ENCODE results near the gene DMWD.

DMWD gene, protein sequence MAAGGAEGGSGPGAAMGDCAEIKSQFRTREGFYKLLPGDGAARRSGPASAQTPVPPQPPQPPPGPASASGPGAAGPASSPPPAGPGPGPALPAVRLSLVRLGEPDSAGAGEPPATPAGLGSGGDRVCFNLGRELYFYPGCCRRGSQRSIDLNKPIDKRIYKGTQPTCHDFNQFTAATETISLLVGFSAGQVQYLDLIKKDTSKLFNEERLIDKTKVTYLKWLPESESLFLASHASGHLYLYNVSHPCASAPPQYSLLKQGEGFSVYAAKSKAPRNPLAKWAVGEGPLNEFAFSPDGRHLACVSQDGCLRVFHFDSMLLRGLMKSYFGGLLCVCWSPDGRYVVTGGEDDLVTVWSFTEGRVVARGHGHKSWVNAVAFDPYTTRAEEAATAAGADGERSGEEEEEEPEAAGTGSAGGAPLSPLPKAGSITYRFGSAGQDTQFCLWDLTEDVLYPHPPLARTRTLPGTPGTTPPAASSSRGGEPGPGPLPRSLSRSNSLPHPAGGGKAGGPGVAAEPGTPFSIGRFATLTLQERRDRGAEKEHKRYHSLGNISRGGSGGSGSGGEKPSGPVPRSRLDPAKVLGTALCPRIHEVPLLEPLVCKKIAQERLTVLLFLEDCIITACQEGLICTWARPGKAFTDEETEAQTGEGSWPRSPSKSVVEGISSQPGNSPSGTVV

DNA sequence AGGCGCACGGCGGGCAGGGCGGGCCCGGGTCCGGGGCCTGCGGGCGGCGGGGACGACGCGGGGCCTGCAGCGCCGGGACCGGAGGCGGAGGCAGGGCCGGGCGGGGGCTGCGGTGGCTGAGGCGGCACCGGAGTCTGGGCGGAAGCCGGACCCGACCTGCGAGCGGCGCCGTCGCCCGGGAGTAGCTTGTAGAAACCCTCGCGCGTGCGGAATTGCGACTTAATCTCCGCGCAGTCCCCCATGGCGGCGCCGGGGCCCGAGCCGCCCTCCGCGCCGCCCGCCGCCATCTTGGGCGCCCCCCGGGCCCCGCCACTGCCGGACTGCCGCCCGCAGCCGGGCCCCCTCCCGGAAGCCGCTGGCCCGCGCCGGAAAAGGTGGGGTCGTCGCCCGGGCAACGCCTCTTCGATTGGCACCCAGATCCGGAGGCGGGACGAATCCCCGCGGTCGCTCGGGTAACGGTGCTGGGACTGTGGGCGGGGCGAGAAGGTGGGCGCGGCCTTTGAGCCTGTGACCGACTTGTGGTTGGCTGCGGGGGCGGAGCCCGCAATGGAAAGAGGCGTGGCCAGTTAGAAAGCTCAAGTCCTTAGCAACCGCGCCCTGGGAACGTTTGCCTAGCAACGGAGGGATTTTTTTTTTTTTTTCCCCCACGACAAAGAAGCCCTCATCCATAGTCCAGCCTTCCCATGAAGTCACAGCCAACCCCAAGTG lies at the start of gene DMWD:
Gene DMWD, minus strand, starts transcription at position 376 of the 708 bp plus-strand sequence. Its CDS starts 89 bp downstream, at position 287.
- DNase-seq, result peak; percentile 96 to 98 (median 96)

DNA sequence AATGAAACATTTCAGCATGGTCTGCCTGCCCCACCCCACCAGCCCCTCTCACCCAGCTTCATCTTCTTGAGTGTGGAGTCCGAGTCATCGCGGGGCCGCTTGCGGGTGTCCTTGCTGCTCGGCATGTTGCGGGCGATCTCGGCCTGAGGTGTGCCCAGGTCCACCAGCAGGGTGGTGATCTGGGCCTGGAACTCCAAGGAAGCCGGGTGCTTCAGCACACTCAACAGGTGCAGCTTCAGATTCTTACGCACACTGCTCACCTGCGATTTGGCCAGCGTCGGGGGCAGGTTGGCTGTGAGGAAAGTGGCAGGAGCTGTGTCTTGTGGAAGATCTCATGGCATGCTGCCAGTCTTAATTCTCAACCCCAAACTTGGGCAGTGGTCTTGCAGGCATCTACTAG lies 49.6 kb upstream of the DMWD start:
- no peak for DNase-seq

DNA sequence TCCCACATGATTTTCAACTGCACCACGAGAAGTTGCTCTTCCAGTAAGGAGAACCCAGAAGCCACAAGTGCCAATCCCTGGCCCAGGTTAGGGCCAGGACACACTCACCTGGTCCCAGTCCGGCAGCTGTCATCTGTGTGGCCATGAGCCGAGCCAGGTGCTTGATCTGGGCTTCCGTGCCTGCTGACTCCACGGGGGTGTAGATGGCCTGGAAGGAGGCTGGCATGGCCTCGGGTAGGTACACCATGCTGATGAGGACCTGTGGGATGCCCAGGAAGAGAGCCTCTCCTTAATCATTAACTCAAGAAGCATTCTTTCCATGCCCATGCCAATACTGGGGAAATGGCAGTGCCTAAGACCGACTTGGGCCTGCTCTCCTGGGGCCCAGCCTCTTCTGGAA lies 42.3 kb upstream of the DMWD start:
- no peak for DNase-seq

DNA sequence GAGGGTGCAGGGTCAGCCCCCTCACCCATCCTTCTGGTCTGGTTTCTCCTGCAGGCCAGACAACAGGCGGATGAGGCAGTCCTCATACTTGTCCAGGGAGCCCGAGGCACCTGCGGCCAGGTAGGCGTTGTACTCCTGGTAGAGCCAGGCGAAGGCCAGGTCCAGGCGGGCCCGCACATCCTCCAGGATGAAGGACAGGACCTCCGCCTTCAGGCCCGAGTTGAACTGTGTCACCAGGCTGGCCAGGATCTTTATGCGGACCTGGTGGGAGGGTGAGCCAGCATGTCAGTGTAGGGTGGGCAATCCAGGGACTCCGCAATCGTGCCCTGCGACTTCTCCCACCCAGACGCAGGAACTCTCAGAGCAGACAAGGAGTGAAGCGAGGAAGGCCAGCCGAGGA lies 36.3 kb upstream of the DMWD start:
- DNase-seq, result no peak

DNA sequence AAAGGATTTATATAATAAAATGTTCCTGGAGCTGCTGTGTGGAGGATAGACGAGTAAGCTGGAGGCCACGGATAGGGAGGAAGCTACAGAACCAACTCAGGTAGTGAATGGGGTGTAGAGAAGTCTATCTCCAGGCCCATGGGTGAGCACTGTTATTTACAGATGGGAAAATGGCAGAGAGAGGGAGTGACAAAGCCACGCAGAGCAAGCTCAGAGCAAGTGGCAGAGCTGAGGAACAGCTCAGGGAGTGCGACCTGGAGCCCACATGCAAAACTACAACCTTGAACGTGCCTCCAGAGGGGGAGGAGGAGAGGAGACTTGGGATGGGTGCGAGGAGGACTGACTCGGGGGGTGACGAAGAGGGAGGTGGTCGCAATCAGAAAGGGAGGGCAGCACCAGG lies 35.9 kb upstream of the DMWD start:
- no peak for DNase-seq

DNA sequence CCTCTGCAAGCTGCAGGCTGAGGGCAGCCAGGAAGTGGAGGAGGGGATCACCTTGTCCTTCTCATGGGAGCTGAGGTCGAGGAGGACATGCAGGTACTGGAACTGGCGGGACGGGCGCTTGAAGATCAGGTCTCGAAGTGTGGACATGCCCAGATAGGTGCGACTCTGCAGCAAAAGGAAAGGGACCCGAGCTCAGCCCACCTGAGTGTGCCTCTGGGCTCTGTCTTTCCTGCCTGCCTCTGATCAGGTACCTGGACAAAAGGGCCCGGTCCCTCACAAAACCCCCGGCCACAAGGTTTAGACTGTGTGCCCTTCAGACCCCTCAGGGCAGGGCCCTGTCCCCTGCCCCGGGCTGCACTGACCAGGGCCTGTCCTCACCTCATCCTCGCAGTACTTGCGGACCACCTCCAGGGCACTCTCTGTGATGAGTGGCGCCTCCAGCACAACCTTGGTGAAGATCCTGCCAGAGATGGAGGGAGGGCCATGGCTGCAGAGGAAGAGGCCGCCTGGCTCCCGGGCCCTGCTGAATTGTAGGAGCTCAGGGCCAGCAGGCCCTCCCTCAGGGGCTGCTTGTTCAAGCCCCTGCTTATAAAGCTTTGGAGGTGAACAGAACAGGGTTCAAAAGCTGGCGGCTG lies 34.9 kb upstream of the DMWD start:
- DNase-seq, result no peak

DNA sequence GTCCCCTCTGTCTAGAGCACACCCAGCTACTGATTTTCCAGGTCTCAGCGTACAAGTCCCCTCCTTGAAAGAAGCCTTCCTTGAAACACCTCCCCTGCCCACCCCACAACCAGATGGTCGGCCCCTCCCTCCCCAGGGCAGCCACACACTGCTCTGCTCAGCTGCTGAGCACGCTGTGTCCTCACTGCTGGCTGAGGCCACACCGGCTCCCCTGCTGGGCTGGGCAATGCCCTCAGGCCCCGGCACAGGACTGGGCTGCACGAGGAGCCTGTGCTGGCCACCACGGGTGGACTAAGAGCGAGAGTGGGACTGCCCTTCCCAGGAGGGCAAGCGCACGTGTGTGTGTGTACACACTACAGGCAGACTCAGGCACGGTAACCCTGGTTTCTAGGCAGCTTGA lies 34.3 kb upstream of the DMWD start:
- DNase-seq, result no peak

DNA sequence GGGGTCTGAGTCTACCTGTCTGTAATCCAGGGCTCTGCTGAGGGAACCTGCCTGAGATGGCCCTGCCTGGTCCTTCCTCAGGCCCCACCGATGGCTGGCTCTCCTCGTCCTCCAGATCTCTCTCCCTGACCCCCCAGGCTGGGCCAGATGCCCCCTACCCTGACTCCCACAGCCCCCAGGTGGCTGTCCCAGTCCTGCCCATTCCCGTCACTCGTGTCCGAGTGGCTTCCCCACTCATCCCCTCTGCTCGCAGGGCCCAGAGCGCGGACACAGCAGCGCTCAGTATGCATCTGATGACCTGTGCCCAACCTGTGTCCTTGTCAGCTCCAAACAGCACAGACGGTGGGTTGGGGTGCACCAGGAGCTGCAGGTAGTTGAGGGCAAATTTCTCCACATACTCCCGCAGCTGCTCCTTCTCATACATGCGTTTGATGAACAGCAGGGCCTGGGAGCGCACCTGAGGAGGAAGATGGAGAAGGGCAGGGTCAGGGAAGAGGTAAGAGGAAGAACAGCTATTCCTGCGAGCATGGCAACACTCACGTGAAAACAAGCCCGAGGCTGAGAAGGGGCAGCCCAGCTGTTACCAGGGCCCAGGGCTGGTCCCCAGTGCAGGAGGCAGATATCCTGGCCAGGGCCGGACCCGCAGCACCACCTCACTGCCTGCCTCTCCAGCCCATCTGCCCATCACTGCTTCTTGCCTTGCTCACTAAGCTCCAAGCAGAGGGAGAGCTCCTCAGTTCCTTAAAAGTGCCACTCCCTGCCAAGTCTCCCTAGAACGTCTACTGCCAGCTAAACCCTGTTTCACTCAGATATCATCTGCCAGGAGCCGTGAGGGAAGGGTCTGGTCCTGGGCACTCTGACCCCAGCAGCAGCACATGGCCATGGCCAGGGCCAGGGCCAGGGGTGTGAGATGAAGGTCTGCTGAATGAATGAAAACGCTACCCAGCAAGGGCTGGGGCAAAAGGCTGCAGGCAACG lies 33.6 kb upstream of the DMWD start:
- DNase-seq, result no peak

DNA sequence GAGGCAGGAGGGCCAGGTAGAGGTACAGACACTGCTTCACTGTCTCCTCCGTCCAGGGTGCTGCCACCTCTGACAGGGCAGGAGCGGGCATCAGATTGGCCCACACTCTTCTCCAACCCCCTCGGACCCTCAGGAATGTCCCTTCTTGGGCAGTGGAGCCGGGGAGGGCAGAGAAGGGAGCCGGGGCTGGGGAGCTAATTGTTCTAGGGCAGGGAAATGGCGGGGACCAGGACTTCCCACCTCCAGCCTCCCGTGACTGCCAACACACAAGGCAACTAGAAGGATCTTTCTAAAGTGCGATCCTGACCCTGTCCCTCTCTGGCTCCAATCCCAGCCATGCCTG lies 32.6 kb upstream of the DMWD start:
- DNase-seq, result no peak

DNA sequence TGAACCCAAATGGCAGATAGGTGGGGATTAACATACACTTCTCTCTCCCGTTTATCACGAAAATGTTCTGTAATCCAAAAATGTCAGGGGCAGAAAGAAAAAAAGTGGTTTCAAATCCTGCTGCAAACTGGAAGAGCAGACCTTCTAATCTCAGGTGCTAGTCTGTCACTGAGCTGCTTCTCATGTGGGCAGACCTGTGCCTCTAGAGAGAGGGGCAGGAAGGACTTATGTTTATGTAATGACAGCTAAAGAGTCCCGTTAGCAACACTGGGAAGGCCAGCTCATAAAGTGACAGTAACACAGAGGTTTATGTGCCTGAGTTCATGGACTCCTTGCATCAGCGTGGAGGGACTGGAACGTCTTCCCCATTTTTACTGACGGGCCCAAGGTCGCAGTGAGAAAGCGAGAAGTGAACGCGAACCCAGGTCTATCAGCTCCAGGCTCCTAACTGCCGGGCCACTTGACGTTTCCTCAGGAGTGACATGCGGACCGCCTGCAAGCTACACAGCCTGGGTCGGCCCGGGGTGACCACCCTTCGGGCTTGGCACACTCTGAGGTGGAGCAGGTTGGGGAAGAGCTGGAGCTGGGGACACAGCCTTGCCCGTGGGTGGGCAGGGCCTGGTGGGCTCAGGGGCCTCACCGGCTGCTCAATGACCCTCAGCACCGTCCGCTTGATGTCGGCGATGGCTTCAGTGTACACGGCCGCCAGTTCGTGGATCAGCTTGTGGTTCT lies 32.1 kb upstream of the DMWD start:
- no peak for DNase-seq

DNA sequence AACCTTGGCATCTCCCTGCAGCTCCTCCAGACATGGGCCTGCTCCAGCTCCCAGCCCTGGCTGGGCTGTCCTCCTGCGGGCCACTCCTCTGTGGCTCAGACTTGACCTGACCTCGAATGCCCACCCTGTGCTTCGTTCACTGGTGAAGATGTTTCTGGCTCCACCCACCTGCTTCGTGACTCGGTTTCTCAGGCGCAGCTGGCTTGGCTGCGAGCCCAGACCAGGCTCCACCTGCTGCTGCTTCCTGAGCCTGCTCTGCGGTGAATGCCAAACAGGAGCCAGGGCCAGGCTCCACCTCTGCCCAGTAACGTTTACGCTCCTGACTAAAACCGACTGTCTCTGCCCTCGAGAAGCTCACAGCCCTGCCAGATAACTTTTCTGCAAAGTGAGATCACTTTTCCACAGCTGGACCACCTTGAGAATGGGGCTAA lies 31.4 kb upstream of the DMWD start:
- DNase-seq, result no peak

DNA sequence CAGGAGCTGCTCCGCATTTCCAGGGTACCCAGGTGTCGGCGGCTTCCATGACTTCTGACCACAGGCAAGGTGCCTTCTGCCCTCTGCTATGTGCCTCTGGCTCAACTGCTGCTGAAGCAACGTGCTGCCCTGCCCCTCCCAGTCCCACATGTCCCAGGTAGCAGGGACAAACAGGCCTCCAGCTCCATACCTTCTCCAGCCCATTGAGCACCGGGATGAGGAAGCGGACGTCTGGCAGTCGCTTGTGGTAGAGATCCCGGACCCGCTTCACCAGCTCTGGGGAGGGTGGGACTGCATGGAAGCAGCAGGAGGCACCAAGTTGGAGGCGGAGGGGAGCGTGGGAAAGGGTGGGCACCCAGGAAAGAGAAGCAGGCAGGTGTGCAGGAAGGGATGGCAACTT lies 30.5 kb upstream of the DMWD start:
- no peak for DNase-seq

DNA sequence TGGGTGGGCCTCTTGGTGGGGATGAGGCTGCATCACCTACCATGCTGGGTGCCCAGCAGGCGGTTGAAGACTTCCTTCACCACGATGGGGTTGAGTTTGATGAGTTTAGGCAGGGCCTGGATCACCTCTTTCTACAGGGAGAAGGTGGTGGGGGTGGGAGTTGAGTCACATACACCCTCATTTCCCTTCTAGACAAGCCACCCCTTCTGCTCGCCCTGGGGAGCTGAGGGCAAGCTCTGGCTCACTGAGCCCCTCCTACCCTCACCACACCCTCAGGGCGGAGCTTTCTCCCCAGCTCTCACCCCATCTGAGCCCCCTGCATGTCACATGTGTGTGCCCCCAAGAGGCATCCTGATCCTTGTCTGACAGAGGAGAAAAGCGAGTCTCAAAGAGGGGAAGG lies 30.1 kb upstream of the DMWD start:
- DNase-seq, result no peak

DNA sequence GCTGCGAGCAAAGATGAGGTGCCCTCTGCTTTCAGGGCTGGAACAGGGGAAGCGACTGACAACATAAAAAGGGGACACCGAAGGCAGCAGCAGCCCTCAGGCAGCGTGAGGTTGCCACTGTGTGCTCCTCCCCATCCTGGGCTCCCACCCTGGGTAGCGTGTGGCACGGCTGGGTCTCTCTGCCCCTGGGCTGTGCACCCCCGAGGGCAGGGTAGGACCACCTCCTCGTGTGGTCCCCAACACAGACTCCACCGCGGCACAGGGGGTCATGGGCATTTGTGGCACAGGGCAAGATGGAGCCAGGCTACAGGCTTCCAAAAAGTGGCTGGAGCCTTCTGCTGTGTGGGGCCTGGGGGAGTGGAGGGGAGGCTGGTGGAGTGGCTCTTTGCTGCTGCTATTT lies 28.9 kb upstream of the DMWD start:
- DNase-seq, result no peak

DNA sequence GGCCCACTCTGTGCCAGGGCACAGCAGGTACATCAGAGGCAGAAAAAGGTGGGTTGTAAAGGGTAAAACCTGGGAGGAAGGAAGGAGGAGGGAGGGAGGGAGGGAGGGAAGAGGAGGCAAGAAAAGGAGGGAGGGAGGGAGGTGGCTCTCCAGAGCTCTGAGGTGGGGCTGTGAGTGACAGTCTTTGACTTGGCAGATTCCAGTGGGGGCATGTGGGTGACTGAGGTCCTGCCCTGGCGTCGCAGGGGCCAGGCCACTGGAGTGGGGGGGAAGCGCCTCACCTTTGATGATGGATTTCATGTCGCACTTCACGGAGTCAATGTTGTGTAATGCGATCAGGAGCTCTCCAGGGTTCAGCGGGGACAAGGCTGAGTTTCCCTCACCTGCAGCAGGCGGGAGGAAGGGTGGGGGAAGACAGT lies 28.5 kb upstream of the DMWD start:
- no peak for DNase-seq

DNA sequence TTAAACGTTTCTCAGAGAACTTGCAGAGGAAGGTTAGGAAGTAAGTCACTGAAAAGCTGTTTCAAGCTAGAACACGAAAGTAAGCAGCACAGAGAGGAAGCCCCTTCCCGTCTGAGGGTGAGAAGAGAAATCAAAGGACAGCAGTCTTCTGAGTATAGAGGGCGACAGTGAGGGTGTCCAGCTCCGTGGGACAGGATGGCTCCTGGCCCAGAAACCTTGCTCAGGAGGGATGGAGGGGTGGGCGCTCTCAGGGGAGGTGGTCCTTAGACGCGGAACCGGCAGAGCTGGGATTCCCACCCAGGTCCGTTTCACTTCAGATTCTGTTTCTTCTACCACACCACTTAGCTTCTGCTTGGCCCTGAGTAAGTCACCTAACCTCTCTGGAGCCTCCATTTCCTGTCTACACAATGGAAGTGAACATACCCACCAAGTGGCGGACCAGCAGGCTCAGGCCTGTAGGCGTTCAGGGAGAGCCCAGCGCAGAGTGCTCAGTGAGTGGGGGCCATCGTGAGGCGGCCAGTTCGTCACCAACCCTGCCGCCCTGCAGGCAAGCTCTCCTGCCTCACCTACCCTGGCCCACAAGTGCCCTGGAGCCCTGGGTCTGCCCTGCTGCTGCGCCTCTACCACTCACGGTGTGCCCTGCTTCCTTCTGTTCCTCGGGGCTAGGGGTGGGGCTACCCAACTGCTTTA lies 27.9 kb upstream of the DMWD start:
- no peak for DNase-seq

DNA sequence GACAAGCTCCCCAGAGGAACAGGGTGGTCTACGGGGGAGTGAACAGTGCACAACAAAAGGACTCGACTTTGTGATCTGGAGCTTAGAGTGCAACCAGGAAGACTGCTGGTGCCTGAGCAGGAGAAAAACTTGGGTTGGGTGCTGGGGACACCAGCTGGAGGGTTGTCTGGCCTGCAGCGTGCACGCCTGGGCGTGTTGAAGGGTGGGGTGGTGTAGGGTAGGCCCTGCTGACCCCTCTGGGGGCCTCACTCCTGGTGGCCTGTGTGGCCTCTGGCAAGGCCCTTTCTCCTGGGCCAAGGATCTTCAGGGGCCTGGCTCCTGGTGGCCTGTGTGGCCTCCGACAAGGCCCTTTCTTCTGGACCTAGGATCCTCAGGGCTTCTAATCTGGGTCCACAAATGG lies 27.1 kb upstream of the DMWD start:
- DNase-seq, result no peak

DNA sequence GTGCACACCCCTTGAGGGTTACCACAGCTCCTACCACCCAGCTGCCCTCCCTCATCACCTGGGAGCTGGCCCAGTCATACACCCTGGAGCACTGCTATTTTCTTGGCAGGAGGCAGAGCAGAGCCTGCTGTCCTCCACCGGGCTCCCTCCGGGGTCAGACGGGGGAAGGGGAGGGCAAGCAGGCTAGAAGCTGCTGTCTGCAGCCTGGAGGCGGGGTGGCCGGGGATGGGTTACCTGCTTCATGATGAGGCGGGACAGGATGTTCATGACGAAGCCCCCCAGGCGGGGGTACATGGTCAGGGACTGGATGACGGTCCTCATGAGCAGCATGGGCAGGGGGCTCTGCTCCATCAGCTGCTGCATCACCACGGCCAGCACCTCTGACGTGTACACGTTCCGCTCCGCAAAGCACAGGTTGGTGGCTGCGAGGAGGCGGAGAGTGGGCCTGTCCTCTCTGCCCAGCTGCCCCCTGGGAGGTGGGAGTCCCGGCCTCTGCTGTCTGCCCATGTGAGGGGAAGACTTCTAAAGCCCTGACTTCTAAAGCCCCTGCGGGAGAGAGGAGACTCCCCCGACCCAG lies 25.2 kb upstream of the DMWD start:
- peak in 1 of 6 experiments; percentile 16 for DNase-seq

DNA sequence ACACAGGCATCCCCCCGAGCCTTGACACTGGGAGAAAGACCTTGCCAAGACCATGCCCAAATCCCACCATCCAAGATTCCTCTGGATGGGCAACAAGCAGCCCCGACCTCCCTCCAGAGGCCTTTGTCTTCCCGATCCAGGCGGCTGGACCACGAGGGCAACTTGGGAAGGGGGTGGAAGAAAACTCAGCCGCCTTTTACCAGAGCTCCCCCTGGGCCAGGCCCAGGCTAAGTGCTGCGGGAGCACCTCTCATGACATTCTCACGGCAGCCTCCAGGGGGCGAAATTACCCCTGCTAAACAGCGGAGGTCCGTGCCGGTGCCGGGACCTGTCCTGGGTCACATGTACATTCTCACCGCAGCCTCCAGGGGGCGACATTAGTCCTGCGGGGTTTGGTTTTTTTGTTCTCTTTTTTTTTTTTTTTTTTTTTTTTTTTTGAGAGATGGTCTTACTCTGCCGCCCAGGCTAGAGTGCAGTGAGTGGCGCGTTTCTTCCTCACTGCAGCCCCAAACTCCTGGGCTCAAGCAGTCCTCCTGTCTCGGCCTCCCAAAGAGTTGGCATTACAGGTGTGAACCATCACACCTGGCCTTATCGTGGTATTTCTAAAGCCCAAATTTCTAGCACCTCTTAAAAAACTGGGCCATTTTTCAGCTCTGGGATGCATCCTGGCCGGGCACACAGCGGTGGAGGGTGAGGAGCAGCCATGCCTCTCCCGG lies 24.5 kb upstream of the DMWD start:
- peak; percentile 85 to 94 (median 92) for DNase-seq

Data from stimulated activated naive CD4-positive, alpha-beta T cell (primary cell).